ENCODE data around the gene PITPNM3.

GRCh38 chr17:6437466-6437865, 118.9 kb downstream of the PITPNM3 start:
- no peak for TF ChIP-seq CTCF (IDR thresholded peaks at IDR 0.05)
- no peak for TF ChIP-seq EP300 (IDR thresholded peaks at IDR 0.05)
- no peak for TF ChIP-seq POLR2AphosphoS5 (IDR thresholded peaks at IDR 0.05)
